HG03558 (cell line): ENCODE results near the gene PACS2.

ENCODE experiments used
- ATAC-seq: cut with Tn5 transposase; IDR thresholded peaks from one replicate; pipeline ENCODE4 v1.9.1; 2021; ENCODE audit warnings: moderate number of reproducible peaks; ENCODE audit not compliant: unreplicated experiment; ENCODE audit errors: extremely low read depth

PACS2 gene

DNA sequence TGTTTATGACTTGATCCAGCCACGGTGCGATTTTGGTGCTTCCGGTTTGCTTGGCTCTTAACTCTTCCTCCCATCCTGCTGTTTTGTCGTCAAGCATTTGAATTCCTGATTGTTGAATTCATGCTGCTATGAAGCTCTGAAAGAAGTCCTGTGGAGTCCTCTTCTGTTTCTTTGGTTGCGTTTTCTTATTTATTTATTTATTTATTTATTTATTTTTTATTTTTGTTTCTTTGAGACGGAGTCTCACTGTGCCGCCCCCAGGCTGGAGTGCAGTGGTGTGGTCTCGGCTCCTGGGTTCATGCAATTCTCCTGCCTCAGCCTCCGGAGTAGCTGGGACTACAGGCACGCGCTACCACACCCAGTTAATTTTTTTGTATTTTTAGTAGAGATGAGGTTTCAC lies 102.1 kb downstream of the PACS2 start:
- no peak for ATAC-seq

DNA sequence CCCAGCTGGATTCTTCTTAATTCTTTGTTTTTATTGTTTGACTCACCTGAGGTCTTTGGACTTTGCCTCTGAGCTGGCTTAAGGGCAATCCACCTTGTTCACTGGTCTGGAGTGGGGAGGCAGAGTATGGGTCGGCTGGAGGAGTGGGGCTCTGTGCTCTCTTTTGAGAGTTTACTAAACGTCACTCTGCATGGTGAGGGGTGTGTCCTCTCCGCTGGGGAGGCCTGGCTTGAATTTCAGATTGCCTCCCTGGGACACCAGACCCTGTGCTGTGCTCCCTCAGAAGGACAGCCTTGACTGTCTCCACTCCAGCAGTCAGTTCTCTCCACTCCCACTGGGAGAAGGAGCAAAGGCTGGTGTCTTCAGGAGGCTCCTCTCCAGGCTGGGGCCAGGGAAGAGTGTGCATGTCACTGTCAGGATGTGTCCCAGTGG lies 103.2 kb downstream of the PACS2 start:
- ATAC-seq = no peak

DNA sequence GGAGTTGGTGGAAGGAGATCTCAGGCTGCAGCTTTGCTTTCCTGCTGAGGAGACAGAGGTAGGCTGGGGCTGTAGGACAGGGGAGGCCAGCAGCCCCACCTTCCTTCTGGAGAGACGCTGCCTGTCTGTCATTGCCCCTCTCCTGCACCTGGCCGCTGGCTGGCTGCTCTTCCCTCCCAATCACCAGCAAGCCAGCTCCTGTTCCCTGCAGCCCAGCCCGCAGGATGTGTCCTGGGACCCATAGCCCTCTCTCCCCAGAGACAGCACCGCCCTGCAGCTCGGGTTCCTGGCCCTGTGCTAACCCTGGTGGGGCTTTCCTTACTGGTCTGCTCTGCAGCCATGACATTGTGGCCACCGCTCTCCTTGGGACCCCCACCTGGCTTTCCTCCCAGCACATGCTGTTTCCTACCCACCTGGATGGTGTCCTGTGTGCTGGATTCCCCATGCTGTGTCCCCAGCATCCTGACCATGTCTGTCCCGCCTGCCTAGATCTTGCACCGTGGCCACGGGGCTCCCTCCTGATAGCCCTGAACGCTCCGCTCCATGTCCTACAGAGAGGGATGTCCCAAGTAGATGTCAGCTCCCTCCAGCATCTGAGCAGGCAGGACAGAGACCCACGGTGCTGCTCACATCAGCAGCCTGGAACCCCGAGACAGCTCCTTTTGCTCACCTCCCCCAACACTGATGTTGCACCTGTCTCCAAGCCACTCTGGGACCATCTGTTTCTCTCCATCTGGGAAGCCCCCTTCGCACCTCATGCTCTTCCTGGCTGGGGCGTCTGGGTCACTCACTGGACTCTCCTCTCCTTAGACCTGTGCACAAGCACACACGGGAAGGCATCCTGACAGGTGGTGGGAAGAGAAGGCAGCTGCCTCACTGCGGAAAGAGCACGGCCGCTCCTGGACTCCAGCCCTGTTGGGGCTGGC lies 104.0 kb downstream of the PACS2 start:
- ATAC-seq = no peak

DNA sequence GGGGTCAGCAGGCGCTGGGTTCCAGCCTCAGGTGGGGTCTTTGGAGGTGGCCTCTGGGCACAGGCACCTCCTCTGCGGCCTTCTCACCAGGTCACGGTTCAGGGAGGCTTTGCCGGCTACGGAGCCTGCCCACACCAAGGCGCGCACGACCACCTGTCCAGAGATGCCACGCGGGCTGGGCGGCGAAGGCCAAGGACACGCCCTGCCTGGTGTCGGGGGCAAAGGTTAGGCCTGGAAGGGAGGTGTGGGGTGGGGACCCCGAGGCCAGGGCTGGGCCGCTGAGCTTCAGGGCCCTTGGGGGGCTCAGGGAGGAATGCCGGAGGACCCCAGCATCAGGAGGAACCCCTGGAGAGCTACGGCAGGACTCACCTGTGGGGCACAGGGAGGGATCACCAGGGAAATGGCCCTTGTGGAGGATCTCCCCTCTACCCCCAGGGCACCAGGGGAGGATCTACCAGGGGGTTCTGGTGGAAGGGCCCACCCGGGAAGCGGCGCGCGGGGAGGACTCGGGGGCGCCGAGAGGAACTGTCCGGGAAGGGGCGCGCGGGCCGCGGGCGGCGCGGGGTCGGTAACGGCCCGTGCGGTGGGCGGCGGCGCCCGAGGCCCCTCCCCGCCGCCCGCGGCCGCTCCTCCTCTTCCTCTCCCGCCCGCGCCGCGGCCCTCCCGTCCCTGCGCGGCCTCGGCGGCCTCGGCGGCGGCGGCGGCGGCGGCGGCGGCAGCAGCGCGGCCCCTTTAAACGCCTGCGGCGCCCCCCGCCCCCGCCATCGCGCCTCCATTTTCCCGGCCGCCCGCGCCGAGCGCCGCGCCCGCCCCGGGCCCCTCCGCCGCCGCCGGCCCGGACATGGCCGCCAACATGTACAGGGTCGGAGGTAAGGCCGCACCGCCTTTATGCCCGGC lies 104.9 kb downstream of the PACS2 start, which contains the start of gene MTA1:
MTA1 (plus strand) TSS at position 633 of the 897 bp plus-strand sequence; CDS start at position 842, 209 bp downstream.
- ATAC-seq = no peak

DNA sequence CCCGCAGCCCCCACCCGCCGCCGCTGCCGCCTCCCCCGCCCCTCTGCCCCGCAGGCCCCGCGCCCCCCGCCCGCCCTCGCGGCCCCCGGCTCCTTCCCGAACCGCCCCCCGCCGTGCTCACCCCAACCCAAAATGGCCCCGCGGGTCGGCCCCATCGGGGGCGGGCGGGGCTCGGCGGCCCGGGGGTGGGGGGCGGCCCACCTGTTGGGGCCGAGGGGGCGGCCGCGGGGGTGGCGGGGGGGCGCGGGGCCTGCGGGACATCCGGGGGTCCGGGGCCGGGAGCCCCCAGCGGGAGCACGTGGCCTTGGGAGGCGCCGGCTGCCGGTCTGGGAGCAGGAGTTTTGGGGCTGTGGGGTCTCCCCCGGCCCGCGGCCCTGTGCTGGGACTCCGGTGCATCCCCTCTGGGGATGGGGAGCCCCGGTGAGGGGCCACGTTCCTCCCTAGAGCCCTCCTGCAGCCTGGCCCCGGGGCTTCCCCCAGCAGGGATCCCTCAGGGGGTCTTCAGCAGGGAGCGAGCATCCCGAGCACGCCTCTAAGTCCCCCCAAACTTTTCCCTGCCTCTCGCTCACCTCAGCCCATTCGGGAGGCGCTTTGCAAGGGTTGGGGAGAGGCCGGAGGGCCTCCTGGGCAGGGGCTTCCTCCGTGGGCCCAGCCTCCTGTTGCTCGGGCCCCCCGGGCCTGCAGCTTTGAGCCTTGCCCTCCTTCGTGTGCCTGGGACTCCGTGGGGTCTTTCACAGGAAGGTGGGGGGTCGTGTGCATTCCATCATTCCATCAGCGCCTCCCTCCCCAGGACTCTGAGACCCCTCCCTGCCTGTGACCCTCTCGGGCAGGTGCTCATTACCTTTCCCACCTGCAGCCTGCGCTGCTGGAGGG lies 105.8 kb downstream of the PACS2 start:
- no peak for ATAC-seq

DNA sequence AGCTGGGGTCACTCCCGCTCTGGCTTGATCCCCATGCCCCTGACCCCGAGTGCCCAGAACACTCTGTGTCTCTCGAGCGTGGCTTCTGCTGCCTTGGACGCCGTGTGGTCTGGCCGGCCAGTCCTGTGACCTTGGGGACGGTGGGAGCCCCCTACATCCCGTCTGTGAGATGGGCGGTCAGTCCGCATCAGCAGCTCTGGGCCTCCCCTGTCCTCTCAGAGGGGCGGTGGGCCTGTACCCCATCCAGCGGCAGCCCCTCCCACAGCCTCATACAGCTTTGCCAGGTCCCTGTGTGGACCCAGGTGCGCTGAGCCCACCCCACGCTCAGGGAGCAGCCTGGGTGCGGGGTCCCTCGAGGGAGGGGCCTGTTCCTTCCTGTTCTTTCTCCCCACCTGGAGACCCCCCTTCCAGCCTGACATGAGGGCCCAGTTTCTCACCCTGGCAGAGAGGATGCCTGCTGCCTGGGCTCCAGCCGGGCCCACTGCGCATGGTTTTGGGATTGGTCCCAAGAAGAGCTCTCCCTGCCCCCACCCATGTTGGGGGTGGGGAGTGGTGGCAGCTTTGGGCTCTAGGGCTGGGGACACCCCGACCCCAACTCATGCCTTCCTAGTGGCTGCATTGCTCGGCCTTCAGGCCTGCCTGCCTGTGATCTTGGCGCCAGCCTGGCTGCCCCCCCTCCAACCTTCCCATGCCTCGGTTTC lies 106.6 kb downstream of the PACS2 start:
- ATAC-seq = no peak

DNA sequence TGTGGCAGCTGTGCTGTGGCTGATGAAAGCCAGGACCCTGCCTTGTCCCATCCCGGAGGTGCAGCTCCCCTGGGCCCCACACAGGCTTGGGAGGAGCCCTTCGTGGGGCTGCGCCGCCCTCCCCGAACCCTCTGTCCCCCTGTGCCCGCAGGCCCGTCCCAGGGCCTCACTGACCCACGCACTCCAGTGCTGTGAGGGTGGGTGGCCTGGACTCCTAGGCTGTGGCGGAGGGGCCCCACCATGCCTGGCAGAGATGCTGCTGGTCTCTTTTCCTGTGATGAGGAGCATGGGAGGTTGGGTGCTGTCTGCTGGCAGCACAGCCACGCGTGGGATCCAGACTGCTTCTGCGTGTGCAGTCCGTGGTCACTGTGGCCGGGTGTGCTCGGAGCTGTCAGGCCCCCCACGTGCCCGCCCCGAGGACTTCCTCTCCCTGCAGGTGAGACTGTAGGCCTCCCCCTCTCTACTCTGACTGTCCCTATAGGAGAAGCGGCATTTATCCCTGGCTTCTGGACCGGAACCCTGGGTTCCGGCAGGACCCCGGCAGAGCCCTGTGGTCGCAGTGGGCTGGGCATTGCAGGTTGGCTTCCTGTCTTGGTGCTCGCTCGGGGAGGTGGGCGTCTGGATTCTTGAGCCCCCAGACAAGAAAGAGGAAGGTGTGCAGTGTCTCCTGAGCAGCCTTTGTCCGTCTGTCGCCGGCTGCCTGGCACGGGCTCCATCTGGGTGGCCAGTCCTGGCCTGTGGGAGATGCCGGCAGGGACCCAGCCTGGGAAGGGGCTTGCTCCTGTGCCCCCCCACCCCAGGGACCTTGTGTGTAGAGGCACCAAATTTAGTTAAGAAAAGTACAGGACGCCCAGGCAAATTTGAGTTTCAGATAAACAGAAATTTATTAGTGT lies 107.4 kb downstream of the PACS2 start:
- ATAC-seq = no peak

DNA sequence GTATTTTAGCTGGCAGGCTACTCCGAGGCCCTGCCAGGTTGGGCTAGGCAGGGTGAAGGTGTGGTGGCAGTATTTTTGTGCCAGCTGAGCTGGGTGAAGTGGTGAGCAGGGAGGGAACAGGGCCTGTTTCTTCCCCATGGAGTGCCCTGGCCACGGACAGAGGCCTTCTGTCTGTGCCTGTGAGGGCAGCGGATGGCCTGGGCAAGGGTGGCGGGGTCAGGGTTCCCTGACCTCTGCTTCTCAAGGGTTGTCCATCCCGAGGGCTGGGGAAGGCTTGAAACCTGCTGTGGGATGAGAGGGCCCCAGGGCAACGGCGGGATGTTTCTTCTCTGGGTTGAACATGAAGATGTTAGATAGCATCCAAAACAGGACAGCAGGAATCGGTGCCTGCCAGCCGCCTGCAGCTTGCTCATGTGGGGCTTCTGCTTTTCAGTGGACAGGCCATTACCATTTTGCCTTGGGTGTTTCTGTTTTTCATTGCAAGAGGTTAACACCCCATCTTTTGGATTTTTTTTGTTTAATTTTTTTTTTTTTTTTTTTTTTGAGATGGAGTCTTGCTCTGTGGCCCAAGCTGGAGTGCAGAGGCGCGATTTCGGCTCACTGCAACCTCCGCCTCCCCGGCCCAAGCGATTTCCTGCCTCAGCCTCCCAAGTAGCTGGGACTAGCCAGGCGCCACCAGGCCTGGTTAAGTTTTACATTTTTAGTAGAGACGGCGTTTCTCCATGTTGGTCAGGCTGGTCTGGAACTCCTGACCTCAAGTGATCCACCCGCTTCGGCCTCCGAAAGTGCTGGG lies 108.3 kb downstream of the PACS2 start:
- ATAC-seq = no peak

DNA sequence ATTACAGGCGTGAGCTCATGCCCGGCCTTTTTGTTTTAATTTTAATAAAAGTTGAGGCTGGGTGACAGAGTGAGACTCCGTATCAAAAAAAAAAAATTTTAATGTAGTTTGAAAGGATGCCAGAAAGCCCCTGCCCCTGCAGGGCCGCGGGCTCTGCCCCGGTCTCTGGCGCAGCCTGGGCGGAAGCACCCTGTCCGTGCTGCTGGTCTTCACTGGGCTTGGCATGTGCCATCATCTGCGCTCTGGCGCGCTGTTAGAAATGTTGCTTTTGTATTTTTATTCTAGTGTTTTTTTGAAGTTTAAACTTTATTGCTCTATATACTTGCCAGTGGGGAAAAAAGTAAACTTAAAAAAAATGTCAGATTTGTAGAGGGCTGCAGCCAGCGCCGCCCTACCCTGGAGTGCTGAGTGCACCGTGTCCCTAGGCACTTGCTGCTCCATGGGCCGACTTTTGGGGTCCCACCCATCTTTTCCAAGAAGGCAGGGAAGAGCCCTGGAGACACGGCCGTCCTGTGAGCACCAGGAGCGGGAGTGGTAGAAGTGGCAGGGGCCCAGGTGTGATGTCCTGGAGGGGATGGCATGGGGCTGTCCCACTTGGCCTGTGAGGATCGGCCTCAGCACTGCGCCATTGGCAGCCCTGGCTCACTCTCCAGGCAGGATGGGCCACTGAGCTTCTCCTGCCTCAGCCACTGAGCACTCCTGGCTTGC lies 109.1 kb downstream of the PACS2 start:
- no peak for ATAC-seq

DNA sequence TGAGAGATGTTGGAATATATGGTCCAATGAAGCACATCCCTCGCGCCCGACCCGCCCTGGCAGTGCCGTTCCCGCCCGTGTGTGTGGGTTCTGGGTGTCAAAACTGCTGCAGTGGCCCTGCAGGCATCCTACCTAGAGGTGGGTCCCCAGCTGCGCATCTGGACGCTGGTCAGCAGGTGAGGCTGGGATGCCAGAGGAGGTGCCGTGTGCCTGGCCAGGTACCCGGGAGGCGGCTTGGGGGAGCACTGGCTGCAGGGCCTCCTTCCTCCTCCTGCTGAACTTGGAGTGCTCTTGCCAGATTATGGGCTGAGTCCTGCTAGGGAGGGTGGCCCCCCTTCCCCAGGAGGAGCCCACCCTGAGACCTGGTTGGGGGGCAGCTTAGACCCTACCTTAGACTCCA lies 110.3 kb downstream of the PACS2 start:
- ATAC-seq = no peak

DNA sequence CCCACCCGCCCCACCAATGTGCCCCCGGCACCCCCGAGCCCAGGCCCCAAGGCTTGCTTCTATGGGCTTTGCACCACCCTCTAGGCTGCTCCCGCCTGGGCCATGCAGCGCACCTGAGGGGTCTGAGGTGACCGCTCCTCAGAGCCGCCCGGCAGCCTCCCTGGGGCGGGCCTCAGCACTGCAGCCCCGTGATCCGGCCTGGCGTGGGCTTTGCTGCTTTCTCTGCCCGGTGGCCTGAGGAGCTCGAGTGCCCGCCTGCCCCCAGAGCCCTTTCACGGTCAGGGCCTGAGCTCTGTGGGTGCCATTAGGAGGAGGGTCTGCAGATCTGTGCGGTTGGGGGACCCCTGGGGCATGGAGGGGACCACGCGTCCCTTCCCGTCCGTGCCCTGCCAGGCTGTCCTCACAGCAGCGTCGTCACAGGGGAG lies 111.3 kb downstream of the PACS2 start:
- ATAC-seq = no peak

DNA sequence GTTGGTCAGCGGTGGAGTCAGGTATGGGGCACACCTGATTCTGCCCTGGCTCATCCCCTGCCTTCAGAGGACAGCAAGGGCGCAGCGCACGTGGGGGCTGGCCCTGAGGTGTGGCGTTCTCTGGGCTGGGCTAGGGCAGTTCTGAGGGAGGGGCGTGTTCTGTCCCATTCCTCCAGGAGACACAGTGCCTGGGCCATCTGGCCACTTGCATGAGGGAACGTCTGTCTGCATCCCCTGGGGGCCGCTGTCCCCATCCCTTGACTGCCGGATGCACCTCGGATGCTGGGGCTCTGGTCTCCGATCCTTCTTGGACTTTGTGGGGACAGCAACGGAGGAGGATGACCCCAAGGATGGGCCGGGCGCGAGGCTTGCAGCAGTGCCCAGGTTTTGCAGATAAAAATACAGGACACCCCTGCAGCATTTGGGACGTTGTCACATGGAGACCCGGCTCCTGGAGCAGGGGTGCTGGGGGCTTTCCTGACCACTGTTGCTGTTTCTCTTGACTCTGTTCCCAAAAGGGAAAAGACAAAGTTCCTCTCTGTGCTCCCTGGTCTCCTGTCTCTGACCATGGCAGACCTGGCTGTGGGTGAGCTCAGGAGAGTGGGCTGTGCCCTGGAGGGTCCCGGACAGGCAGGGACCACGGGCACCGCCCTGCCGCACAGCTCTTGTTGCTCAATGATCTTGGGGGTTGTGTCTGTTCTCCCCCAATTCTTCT lies 112.0 kb downstream of the PACS2 start:
- no peak for ATAC-seq

DNA sequence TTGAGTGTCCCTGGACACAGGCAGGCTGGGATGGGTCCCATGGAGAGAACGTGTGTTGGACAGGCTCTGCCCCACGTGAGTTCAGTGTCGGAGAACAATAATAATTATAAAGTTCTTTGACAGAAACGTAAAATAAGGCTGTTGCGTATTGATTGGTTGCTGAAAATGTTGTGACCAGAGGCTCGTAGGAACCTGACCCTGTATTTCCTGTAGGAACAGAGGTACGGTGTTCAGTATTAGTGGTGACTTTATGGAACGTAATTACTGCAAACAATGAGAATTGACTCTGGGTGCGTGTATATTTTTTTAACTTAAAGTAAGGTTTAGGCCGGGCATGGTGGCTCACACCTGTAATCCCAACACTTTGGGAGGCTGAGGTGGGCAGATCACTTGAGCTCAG lies 112.9 kb downstream of the PACS2 start:
- ATAC-seq = no peak

DNA sequence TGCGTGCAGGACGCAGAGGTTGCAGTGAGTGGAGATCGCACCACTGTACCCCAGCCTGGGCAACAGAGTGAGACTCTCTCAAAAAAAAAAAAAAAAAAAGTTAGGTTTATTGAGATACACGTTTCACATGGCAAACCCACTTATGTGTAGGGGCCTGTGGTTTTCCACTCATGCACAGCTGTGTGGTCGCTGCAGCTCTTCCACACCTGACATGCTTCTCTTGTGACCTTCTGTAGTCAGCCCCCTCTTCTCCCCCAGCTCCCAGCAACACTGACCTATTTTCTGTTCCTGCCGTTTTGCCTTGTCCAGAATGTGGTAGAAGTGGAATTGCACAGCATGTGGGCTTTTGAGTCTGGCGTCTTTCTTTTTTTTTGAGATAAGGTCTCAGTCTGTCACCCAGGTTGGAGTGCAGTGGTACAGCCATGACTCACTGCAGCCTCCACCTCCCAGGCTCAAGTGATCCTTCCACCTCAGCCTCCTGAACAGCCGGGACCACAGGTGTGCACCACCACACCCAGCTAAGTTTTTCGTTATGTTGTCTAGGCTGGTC lies 113.5 kb downstream of the PACS2 start:
- ATAC-seq = no peak

DNA sequence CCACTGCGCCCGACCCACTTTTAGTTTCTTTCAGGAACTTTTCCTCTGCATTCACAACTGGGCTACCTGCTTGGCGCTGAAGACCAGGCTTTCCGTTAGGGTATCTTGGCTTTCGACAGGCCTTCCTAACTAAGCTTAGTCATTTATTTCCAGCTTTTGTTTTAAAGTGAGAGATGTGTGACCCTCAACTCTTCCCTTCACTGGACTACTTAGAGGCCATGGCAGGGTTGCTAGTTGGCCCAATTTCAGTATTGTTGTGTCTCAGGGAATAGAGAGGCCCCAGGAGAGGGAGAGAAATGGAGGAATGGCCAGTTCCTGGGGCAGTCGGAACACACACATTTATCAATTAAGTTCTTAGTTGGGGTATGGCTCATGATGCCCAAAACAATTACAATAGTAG lies 115.5 kb downstream of the PACS2 start:
- ATAC-seq = no peak

DNA sequence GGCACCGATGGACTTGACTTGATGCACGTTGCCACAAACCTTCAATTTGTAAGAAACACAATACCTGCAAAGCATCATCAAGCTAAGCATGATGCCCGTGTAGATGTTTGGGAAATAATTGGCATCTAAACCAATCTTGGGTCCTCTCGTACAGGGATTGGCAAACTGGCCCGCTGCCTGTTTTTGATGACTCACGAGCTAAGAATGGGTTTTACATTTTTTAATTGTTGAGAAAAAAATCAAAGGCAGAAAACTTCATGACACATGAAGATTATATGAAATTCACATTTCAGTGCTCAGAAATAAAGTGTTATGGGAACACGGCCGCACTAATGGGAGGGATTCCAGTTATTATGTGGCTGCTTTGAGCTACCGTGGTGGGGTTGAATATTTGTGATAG lies 116.0 kb downstream of the PACS2 start:
- no peak for ATAC-seq
